H7 (cell line): ENCODE data around the gene SLC38A3. TPM values are rescaled to one million over a fixed set of nuclear protein-coding genes. Genes with fewer than 3 reads are reported as not detected.
A peak's percentile ranks its signal among the peaks of the same experiment; 100 is the strongest.
"Not testable (repeated sequence)": the region's sequence is repeated elsewhere in the genome, so short reads cannot be mapped to it uniquely, and the experiment has no call there.

ENCODE experiments used
- DNase-seq: peaks from one replicate; pipeline ENCODE4 v3.0.0; 2012
- H3K27me3 ChIP-seq: 2 replicates; pipeline ENCODE4 v1.6.0; 2011; ENCODE audit warnings: mild to moderate bottlenecking, low read length; ENCODE audit not compliant: control insufficient read depth, insufficient read depth
- H3K36me3 ChIP-seq: replicated peaks from 2 replicates; pipeline ENCODE4 v1.5.1; 2011; ENCODE audit warnings: low read length; ENCODE audit not compliant: control insufficient read depth, insufficient read depth
- H3K4me3 ChIP-seq: 2 replicates; pipeline ENCODE4 v1.5.1; 2011; ENCODE audit warnings: low read depth, mild to moderate bottlenecking, control low read depth, low read length, moderate library complexity; ENCODE audit not compliant: insufficient read depth
- total RNA-seq: library from RNA; depleted of rRNA; stranded (reverse); fragments of >200 nt; shearing (Covaris generic); gene quantifications from 2 replicates; pipeline ENCODE4 v1.2.3, GENCODE V29; 2014

Gene SLC38A3
- total RNA-seq, 1 experiment from 2014 or later, result 0.21 TPM

DNA sequence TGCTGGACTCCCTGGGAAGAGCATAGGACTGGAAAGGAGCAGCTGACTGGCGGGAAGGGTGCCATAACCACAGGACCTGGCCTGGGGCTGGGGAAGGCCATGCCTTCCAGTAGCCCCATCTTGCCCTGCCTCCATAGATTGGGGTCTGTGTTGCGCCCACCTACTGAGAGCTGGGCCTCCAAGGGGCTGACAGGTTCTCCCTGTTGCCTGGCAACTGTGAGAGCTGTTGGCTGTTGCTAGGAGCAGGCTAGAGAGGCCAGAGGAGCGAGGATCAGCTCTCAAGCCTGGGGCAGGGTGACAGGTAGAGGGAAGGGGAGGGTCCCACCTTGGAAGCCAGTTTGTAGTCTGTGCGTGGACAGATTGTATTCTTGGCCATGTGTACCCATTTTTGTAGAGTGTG is 28.1 kb downstream of the SLC38A3 start:
- H3K27me3 ChIP-seq, result no peaks in the 10 kb centered on the region
- H3K36me3 ChIP-seq, result no peaks in the 10 kb centered on the region
- no peak for DNase-seq
- H3K4me3 ChIP-seq, result no peak overlapping the region

- no peaks in the 10 kb centered on the region for H3K27me3 ChIP-seq
- H3K36me3 ChIP-seq, result no peaks in the 10 kb centered on the region; the same call in 1 of the 2 replicates
- H3K4me3 ChIP-seq, result peak within 1 kb of the TSS; percentile 52
- DNase-seq, result peak; percentile 100
Observed at GRCh38 chr3:50235716-50236483, 30.8 kb downstream of the SLC38A3 start, which contains the start of gene GNAI2. GNAI2 (plus strand) TSS chr3:50236204; CDS start chr3:50236336, 132 bp downstream.

DNA sequence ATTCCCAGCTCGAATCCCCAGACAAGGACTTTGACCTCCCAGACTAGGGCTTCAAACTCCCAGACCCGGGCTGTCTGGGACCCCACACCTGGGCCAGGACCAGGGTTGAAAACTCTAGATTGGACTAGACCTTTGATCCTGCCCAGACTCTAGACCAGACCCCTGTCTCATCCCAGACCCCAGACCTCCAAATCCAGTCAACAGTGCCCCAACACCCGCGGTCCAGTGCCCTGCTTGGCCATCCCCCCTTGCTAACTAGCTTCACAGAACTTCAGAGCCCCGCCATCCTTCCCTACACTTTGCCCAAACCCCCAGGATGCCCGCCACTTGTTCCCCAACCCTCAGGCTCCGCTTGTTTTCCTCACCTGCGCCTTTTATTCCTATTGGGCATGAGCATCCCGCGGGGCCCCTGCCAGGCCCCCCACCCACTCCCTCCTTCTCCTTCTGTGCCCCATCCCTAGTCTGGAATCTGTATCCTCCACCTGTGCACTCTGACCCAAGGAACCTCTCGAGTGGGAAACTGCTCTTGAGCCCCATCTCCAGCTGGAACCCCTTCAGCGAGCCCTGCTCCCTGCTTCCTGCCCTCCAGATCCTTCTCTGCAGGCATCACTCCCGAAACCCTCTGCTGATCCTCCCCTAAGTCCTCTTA is 31.5 kb downstream of the SLC38A3 start:
- Histone ChIP-seq H3K36me3 (no peaks in the 10 kb centered on the region; the same call in 1 of the 2 replicates), H3K27me3 (no peaks in the 10 kb centered on the region), H3K4me3 (peak overlapping the region; percentile 52)
- no peak for DNase-seq

- DNase-seq, result peak; percentile 73
- no peaks in the 10 kb centered on the region; the same call in 1 of the 2 replicates for H3K36me3 ChIP-seq
- no peaks in the 10 kb centered on the region for H3K27me3 ChIP-seq
- peak overlapping the region; percentile 52 for H3K4me3 ChIP-seq
Observed at GRCh38 chr3:50237133-50237651, 32.1 kb downstream of the SLC38A3 start.

- peak; percentile 86 for DNase-seq
- Histone ChIP-seq H3K27me3 (no peaks in the 10 kb centered on the region), H3K36me3 (no peaks in the 10 kb centered on the region; the same call in 1 of the 2 replicates)
Observed at GRCh38 chr3:50237754-50238548, 32.9 kb downstream of the SLC38A3 start.

GRCh38 chr3:50238549-50239026 is 33.5 kb downstream of the SLC38A3 start:
- DNase-seq, result peak; percentile 68
- H3K27me3 ChIP-seq, result no peaks in the 10 kb centered on the region
- peak overlapping the region; percentile 52; the same call in 1 of the 2 replicates for H3K4me3 ChIP-seq
- H3K36me3 ChIP-seq, result no peaks in the 10 kb centered on the region; the same call in 1 of the 2 replicates

More at GRCh38 chr3:50237754-50238548, 32.9 kb downstream of the SLC38A3 start:
- H3K4me3 ChIP-seq, result peak overlapping the region; percentile 52

DNA sequence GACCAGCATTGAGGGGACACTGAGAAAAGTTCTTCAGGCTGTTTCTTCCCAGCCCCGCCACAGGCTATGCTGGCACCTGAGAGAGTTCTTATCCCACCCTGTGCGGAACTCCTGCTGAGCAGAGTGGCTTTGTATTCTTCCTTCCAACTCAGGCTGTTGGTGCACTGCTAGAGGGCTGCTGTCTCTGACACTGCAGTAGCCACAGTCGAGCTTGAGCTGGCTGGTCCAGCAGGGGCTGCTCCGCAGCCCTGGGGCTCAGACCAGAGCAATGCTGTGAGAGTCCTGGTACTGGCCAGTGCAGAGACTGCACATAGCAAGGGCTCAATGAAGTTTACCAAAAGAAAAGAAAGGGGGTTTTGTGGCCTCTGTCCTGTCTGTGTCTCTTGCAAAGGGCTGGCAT is 34.6 kb downstream of the SLC38A3 start:
- peak; percentile 50 for DNase-seq
- Histone ChIP-seq H3K36me3 (no peaks in the 10 kb centered on the region; the same call in 1 of the 2 replicates), H3K4me3 (no peak overlapping the region), H3K27me3 (no peaks in the 10 kb centered on the region)

- Histone ChIP-seq H3K27me3 (no peaks in the 10 kb centered on the region), H3K36me3 (no peaks in the 10 kb centered on the region; the same call in 1 of the 2 replicates), H3K4me3 (no peak overlapping the region)
- DNase-seq, result peak; percentile 95
Observed at GRCh38 chr3:50241163-50241562, 36.1 kb downstream of the SLC38A3 start.

- Histone ChIP-seq H3K36me3 (no peaks in the 10 kb centered on the region; the same call in 1 of the 2 replicates), H3K27me3 (no peaks in the 10 kb centered on the region), H3K4me3 (no peak overlapping the region)
- DNase-seq, result no peak
Observed at GRCh38 chr3:50241713-50242380, 36.8 kb downstream of the SLC38A3 start.

GRCh38 chr3:50242381-50242770 is 37.3 kb downstream of the SLC38A3 start:
- H3K36me3 ChIP-seq, result peaks cover 2% of the 10 kb centered on the region
- no peaks in the 10 kb centered on the region for H3K27me3 ChIP-seq
- H3K4me3 ChIP-seq, result no peak overlapping the region
- no peak for DNase-seq

- H3K4me3 ChIP-seq, result no peak overlapping the region
- DNase-seq, result peak; percentile 70
- H3K36me3 ChIP-seq, result peaks cover 4% of the 10 kb centered on the region
- H3K27me3 ChIP-seq, result no peaks in the 10 kb centered on the region
Observed at GRCh38 chr3:50242851-50243542, 37.9 kb downstream of the SLC38A3 start.

DNA sequence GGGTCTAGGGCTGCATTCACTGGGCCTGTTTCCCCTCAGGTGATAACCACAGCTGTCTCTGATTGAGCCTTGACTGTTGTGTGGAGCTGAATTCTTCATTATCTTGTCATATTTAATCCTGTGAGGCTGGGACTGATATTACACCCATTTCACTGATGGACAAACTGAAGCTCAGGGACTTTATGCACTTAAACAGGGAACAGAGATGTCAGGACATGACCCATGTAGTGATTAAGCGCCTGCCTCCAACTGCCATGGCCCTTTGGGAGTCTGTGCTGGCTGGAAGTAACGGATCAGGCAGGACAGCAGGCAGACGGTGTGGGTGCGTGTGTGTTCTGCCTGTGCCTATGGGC is 38.4 kb downstream of the SLC38A3 start:
- H3K36me3 ChIP-seq, result peaks cover 4% of the 10 kb centered on the region
- no peak for DNase-seq
- no peak overlapping the region for H3K4me3 ChIP-seq
- no peaks in the 10 kb centered on the region for H3K27me3 ChIP-seq

DNA sequence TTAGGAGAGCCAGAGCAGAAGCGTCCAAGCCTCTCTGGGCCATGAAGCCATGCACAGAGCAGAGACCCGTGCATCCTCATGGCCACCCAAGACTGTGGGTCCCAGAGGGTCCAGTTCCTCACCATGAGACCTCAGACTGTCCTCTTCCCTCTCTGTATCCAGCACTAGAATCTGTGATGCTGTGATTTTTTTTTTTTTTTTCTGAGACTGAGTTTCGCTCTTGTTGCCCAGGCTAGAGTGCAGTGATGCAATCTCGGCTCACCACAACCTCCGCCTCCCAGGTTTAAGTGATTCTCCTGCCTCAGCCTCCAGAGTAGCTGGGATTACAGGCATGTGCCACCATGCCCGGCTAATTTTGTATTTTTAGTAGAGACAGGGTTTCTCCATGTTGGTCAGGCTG is 39.7 kb downstream of the SLC38A3 start:
- not testable (repeated sequence) for DNase-seq, H3K36me3 ChIP-seq, H3K27me3 ChIP-seq, H3K4me3 ChIP-seq
